Neuronal stem cell (in vitro differentiated cells): ENCODE data around the gene CCDC180. TPM values are rescaled to one million over a fixed set of nuclear protein-coding genes. Genes with fewer than 3 reads are reported as not detected.

ENCODE experiments used
- DNase-seq: peaks from one replicate; pipeline ENCODE4 v3.0.0-alpha.2; 2013; ENCODE audit warnings: low spot score
- H2AFZ ChIP-seq: one replicate; pipeline ENCODE4 v1.6.1; 2013; ENCODE audit warnings: mild to moderate bottlenecking, low read length, inconsistent platforms
- H2AK5ac ChIP-seq: 2 replicates; pipeline ENCODE4 v1.6.1; 2013; ENCODE audit warnings: low read depth, mild to moderate bottlenecking, inconsistent platforms, low read length, moderate library complexity, mixed read lengths
- H2BK120ac ChIP-seq: 2 replicates; pipeline ENCODE4 v1.6.1; 2013; ENCODE audit warnings: low read depth, mild to moderate bottlenecking, inconsistent platforms, low read length, moderate library complexity, mixed read lengths
- H2BK12ac ChIP-seq: one replicate; pipeline ENCODE4 v1.6.1; 2013; ENCODE audit warnings: low read length, inconsistent platforms
- H2BK15ac ChIP-seq: 2 replicates; pipeline ENCODE4 v1.6.1; 2013; ENCODE audit warnings: mild to moderate bottlenecking, low read length, inconsistent platforms, mixed read lengths
- H2BK5ac ChIP-seq: one replicate; pipeline ENCODE4 v1.6.1; 2013; ENCODE audit warnings: inconsistent platforms, mild to moderate bottlenecking, low read length, moderate library complexity
- H3K14ac ChIP-seq: one replicate; pipeline ENCODE4 v1.6.1; 2013; ENCODE audit warnings: low read length, inconsistent platforms
- H3K18ac ChIP-seq: 2 replicates; pipeline ENCODE4 v1.6.1; 2013; ENCODE audit warnings: low read length, inconsistent platforms
- H3K23ac ChIP-seq: 2 replicates; pipeline ENCODE4 v1.6.1; 2013; ENCODE audit warnings: low read depth, mild to moderate bottlenecking, mixed read lengths, low read length, inconsistent platforms; ENCODE audit not compliant: poor library complexity
- H3K27ac ChIP-seq: replicated peaks from 3 replicates; pipeline ENCODE4 v1.5.1; 2013; ENCODE audit warnings: low read length, inconsistent platforms
- H3K27me3 ChIP-seq, 3 experiments: 2 replicates each; pipeline ENCODE4 v1.6.1; 2013; ENCODE audit warnings: low read length in 3 of 3, mild to moderate bottlenecking in 2 of 3, inconsistent platforms in 1 of 3, low read depth in 1 of 3, mixed read lengths in 1 of 3, moderate library complexity in 1 of 3; ENCODE audit not compliant: control insufficient read depth in 3 of 3, insufficient read depth in 3 of 3
- H3K36me3 ChIP-seq, 2 donors: replicated peaks in 1 of 2; 2 replicates each; pipeline ENCODE4 v1.6.1; 2013; ENCODE audit warnings: low read length in 2 of 2; ENCODE audit not compliant: control insufficient read depth in 2 of 2, insufficient read depth in 2 of 2
- H3K4ac ChIP-seq: 2 replicates; pipeline ENCODE4 v1.6.1; 2013; ENCODE audit warnings: inconsistent platforms, mild to moderate bottlenecking, low read length, moderate library complexity
- H3K4me1 ChIP-seq, 2 donors: 1 replicate in 1 of 2; 2 replicates in 1 of 2; pipeline ENCODE4 v1.6.1; 2013; ENCODE audit warnings: low read length in 2 of 2, low read depth in 1 of 2; ENCODE audit not compliant: control insufficient read depth in 2 of 2, insufficient read depth in 1 of 2
- H3K4me2 ChIP-seq: one replicate; pipeline ENCODE4 v1.6.1; 2013; ENCODE audit warnings: mild to moderate bottlenecking, low read length, inconsistent platforms; ENCODE audit not compliant: insufficient read depth, poor library complexity, severe bottlenecking
- H3K4me3 ChIP-seq, 2 donors: 2 replicates each; pipeline ENCODE4 v1.5.1; 2013; ENCODE audit warnings: low read length in 2 of 2, mild to moderate bottlenecking in 2 of 2, inconsistent platforms in 1 of 2, moderate library complexity in 1 of 2
- H3K79me1 ChIP-seq: one replicate; pipeline ENCODE4 v1.6.1; 2013; ENCODE audit warnings: low read depth, mild to moderate bottlenecking, inconsistent platforms, low read length, moderate library complexity
- H3K9ac ChIP-seq: one replicate; pipeline ENCODE4 v1.6.1; 2013; ENCODE audit warnings: mild to moderate bottlenecking, low read depth, low read length, inconsistent platforms; ENCODE audit not compliant: poor library complexity
- H3K9me3 ChIP-seq, 2 donors: replicated peaks in 1 of 2; 2 replicates each; pipeline versions ENCODE3 to v1.6.1; 2013; ENCODE audit warnings: low read length in 2 of 2, mild to moderate bottlenecking in 2 of 2, inconsistent platforms in 1 of 2, low read depth in 1 of 2, mixed read lengths in 1 of 2, moderate library complexity in 1 of 2; ENCODE audit not compliant: control insufficient read depth in 2 of 2, insufficient read depth in 1 of 2
- H4K8ac ChIP-seq: one replicate; pipeline ENCODE4 v1.6.1; 2013; ENCODE audit warnings: low read depth, mild to moderate bottlenecking, inconsistent platforms, low read length, moderate library complexity
- H4K91ac ChIP-seq: one replicate; pipeline ENCODE4 v1.6.1; 2013; ENCODE audit warnings: low read length, low read depth, mild to moderate bottlenecking, inconsistent platforms; ENCODE audit not compliant: poor library complexity
- WGBS, 2 donors: extraction: QIAGEN DNeasy Blood & Tissue Kit; methylation state at CpG; one replicate each; pipeline ENCODE4 v1.1.7; 2013; ENCODE audit warnings: missing lambda C conversion rate in 2 of 2, mixed read lengths in 1 of 2; ENCODE audit not compliant: insufficient read length in 2 of 2, insufficient replicate concordance in 1 of 2; ENCODE audit errors: extremely low coverage in 2 of 2; 5-methylcytosine and 5-hydroxymethylcytosine counted together
- small RNA-seq: library from polyadenylated mRNA; stranded (forward); fragments of <200 nt; extraction: miRNeasy Mini kit (QIAGEN cat#:217004); gene quantifications from one replicate; pipeline ENCODE3, GENCODE V24; 2013; ENCODE audit not compliant: insufficient read depth

Gene CCDC180

DNA sequence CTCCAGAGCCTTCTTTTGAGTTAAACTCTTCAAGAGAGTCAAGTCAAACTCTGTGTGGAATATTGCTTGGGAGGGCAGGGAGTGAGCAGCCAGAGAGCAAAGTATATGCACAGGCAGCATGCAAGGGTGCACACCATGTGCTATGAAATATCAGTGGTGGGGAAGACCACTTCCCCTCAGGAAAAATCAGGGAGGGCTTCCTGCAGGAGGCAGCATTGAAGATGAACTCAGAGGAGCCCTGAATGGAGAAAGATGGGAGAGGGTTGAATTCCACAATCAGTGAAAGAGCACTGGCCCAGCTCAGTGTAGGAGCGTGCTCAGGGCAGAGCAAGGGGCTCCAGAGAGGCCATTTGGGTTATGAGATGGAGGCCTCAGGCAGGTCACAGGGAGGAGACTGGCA, 41.9 kb downstream of the CCDC180 start:
- Histone ChIP-seq H3K4me2 (no peak overlapping the region), H3K4me1 (no peaks in the 10 kb centered on the region), H4K91ac (no peak overlapping the region), H3K4me3 (no peak overlapping the region), H3K36me3 (peaks cover 0 to 2% of the 10 kb centered on the region in 2 donors), H2BK12ac (no peak overlapping the region), H2AFZ (no peak overlapping the region), H3K4ac (no peak overlapping the region), H3K79me1 (no peaks in the 10 kb centered on the region), H2BK5ac (no peak overlapping the region), H3K14ac (no peak overlapping the region), H2BK15ac (no peak overlapping the region), H3K23ac (no peak overlapping the region), H3K9me3 (no peaks in the 10 kb centered on the region), H3K27me3 (no peaks in the 10 kb centered on the region), H2BK120ac (no peak overlapping the region), H3K18ac (no peak overlapping the region), H3K27ac (no peak overlapping the region), H3K9ac (no peak overlapping the region), H4K8ac (no peak overlapping the region), H2AK5ac (no peak overlapping the region)
- WGBS, 2 donors, result no CpG with 5 or more reads among the region's 1 CpG
- DNase-seq, result no peak

GRCh38 chr9:97354637-97355036, 47.2 kb downstream of the CCDC180 start:
- DNase-seq, result no peak
- Histone ChIP-seq H3K4me2 (no peak overlapping the region), H4K8ac (no peak overlapping the region), H3K79me1 (peaks cover 3% of the 10 kb centered on the region), H2BK15ac (no peak overlapping the region), H2BK5ac (no peak overlapping the region), H3K23ac (no peak overlapping the region), H3K27ac (no peak overlapping the region), H3K14ac (no peak overlapping the region), H2BK120ac (no peak overlapping the region), H2BK12ac (no peak overlapping the region), H3K9me3 (no peaks in the 10 kb centered on the region), H2AFZ (no peak overlapping the region), H3K4me3 (no peak overlapping the region), H4K91ac (no peak overlapping the region), H3K18ac (no peak overlapping the region), H3K27me3 (no peaks in the 10 kb centered on the region), H2AK5ac (no peak overlapping the region), H3K36me3 (peaks cover under 1 to 4% of the 10 kb centered on the region in 2 donors), H3K9ac (no peak overlapping the region), H3K4me1 (peaks cover 0 to 2% of the 10 kb centered on the region in 2 donors), H3K4ac (no peak overlapping the region)
- WGBS, 2 donors, result no CpG with 5 or more reads among the region's 4 CpGs

DNA sequence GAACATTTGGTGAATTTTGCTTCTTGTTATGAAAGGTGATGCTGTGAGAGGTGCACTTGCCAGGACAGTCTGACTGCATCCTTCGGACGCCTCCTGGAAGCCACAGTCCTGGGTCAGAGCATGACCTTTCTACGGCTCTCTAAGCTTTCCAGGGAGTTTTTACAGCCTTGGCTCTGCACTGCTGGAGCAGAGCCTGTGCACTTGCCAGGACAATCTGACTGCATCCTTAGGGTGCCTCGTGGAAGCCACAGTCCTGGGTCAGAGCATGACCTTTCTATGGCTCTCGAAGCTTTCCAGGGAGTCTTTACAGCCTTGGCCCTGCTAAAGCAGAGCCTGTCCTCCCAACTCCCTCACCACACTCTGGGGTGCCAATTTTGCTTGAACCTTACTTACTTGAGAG, 49.6 kb downstream of the CCDC180 start:
- Histone ChIP-seq H2BK12ac (no peak overlapping the region), H3K79me1 (peaks cover 3% of the 10 kb centered on the region)
- WGBS, 2 donors, result no CpG with 5 or more reads among the region's 5 CpGs

More for the DNA sequence above, 49.6 kb downstream of the CCDC180 start:
- H3K4me2 ChIP-seq, result no peak overlapping the region
- H2AK5ac ChIP-seq, result no peak overlapping the region
- H4K91ac ChIP-seq, result no peak overlapping the region
- no peak overlapping the region for H3K4me3 ChIP-seq
- H3K18ac ChIP-seq, result no peak overlapping the region
- H3K27ac ChIP-seq, result no peak overlapping the region
- H3K4ac ChIP-seq, result no peak overlapping the region
- no peak overlapping the region for H3K14ac ChIP-seq
- no peak overlapping the region for H3K23ac ChIP-seq
- no peaks in the 10 kb centered on the region for H3K27me3 ChIP-seq
- H2BK5ac ChIP-seq, result no peak overlapping the region
- no peak overlapping the region for H3K9ac ChIP-seq
- no peaks in the 10 kb centered on the region for H3K9me3 ChIP-seq
- no peak overlapping the region for H2BK120ac ChIP-seq
- H2BK15ac ChIP-seq, result no peak overlapping the region
- H2AFZ ChIP-seq, result no peak overlapping the region
- DNase-seq, result no peak
- peaks cover 0 to 4% of the 10 kb centered on the region in 2 donors for H3K36me3 ChIP-seq
- no peak overlapping the region for H4K8ac ChIP-seq
- H3K4me1 ChIP-seq, result peaks cover 0 to 2% of the 10 kb centered on the region in 2 donors

Small RNA genes within 50 kb of the gene (small RNA-seq; reads per million reads assigned to genes)
- not detected for gene AL512590.2
- 1.2 reads per million for gene CCDC180
